Activated CD4-positive, CD25-positive, alpha-beta regulatory T cell treated with anti-CD3 and anti-CD28 coated beads, Interleukin-2, amount 50 U/mL, for 24 hours (primary cell): ENCODE results near the gene TMEM123.

ENCODE experiments used
- ATAC-seq, 2 donors: fragments of 150-1000 bp; cut with Tn5 transposase; one replicate each; pipeline ENCODE4 v1.10.0; 2021; ENCODE audit warnings: mild to moderate bottlenecking in 1 of 2, moderate library complexity in 1 of 2

Gene TMEM123

DNA sequence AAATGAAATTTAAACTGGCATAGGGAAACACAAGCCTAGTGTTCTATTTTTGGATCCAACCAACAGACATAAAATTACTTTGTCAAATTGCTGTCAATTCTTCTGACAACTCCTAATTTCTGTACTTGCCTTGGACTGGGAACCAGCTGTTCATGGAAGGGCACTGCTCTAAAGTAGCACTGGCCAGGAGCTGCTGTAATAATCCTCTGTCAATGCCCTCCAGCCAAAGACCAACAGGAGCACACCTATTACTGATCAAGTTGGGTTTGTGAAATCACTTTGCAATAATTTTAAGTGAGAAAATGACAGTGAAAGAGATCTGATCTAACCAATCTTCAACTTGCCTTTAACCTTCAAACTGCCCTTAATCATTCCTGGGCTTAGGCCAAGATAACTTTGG lies 18.9 kb upstream of the TMEM123 start:
- no peak for ATAC-seq

DNA sequence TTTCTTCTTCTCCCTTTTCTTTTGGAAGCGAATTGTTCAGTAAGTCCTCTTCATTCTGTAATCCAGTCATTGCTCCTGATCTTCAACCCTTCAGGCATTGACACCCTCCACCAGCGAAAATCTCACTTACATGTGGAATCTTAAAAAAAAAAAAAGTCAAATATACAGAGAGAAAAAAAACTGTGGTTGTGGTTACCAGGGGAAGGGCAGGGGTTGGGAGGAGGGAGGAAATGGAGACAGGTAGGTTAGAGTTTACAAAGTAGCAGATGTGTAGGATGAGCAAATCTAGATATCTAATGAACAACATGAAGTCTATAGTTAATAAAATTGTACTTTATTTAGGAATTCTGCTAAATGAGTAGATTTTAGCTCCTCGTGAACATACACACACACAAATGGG lies 17.7 kb upstream of the TMEM123 start:
- no peak for ATAC-seq

DNA sequence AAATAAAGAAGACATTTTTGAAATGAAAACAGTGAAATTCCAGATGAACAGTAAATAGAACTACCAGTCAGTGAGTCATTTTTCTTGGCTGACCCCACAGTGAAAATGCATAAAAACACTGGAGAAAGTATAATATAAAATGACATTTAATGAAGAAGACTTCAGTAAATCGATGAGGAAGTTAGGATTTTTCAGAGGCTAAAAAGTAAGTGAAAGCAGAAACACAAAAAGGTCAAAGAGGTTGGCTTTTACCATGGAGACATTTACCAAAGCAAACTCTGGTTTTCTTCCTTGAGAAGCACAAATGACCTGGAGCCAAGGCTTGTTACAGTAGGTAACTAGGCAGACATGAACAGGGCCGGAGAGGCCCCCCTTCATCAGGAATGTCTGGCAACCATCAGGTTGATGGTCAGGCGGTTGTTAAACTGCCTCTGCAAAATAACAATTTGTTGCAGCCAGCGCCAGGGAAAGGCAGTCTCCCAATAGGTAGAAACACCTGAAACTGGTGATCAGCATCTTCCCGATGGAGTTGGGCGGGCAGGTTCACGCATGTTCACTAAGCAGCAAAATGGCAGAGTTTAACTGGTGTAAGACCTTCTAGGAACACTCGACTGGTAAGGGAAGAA lies 16.7 kb upstream of the TMEM123 start:
- no peak for ATAC-seq

- ATAC-seq: no peak
These were observed 16.1 kb upstream of the TMEM123 start for GRCh38 chr11:102468616-102469195.

DNA sequence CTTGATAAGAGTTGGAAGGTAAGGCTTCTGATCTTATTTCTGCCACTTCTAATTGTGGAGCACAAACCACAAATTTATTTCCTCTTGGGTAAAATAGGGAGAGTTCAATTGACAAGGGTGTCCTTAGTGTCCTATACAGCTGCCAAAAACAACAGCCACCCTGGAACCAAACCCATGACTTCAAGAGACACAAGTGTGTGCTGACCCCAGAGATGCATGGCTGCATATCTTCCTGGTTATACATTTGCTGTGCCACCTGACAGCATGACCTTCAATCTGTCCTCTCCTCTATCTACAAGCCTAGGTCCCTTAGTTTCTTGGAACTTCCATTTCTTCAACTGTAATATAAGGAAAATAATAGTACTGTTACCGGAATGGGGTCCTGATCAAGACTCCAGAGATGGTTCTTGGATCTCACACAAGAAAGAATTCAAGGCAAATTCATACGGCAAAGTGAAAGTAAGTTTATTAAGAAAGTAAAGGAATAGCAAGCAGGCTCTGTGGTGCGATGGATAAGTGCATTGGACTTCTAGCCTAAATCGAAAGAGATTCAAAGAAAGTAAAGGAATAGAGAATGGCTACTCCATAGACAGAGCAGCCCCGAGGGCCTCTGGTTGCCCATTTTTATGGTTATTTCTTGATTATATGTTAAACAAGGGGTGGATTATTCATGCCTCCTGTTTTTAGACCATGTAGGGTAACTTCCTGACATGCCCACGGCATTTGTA lies 15.5 kb upstream of the TMEM123 start:
- ATAC-seq: no peak

DNA sequence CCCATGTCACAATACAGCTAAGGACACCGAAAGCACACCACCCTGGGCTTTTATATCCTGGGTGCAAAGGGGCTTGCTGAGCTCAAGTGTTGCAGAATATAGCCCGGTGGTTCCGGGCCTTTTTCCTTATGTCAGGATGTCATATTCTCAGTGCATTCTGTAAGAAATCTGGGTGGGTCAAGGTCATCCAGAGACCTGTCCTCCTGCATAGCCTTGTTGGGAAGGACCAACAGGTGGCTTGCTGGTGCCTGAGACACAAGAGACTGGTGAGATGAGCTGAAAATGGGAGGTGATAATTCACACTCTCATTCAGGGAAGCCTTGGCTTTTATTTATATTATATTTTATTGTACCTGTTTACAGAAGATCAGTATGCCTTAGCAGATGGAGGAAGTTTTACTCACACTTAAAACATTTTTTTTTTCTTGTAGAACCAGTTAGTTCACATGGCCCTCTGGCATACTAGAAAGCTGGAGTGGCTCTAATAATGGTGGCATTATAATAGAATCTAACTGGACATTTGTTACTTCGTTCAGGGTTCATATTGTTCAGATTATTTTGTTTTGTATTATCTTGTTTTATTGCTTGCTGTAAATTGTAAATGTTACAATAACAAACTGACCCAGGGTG lies 14.6 kb upstream of the TMEM123 start:
- no peak for ATAC-seq

DNA sequence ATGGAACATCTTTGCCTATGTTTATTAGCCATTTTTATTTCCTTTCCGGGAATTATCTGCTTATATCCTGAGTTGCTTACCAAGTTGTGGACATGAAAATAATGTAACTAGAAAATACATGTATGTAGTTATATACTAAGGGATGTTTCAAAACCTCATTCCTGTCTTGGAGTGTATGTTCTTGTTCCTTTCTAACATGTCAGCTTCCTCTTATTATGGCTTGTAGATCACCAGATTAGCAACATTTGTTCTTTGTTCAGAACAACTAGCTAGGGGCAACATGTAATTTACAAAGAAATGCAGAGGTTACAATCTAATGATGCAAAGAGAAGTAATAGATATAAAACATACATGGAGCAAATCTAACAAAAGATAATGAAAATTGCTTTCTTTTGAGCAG lies 13.1 kb upstream of the TMEM123 start:
- ATAC-seq: no peak

DNA sequence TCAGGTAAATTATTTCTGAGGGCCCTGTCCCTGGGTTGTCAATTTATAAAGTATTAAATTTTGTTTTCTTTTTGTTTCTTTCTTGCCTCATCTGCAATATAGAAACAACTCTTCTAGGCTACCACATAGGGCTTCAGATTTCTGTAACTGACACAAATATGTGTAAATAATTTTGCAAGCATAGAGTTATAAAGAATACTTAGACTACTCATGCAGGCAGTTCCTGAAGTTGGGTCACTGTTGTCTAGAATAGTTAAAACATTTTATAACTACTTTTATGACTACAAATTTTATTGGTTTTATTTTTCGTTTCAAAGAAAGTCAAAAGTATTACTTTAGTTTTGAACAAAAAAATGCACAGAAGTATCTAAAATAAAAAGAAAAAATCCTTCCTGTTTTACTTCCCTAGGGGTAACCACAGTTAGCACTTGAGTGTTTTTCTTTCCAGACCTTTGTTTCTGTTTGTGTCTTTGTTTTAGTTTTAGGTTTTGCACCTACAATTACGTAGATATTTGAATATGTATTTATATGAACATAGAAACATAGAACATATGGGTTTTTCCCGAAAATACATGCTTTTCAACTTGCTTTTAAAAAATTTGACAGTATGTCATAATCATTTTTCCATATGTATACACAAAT lies 12.4 kb upstream of the TMEM123 start:
- peak in 1 of 2 donors; percentile 48 for ATAC-seq

GRCh38 chr11:102464037-102464436 lies 11.5 kb upstream of the TMEM123 start:
- no peak for ATAC-seq

- ATAC-seq: no peak
These were observed 10.0 kb upstream of the TMEM123 start for GRCh38 chr11:102462610-102463009.

DNA sequence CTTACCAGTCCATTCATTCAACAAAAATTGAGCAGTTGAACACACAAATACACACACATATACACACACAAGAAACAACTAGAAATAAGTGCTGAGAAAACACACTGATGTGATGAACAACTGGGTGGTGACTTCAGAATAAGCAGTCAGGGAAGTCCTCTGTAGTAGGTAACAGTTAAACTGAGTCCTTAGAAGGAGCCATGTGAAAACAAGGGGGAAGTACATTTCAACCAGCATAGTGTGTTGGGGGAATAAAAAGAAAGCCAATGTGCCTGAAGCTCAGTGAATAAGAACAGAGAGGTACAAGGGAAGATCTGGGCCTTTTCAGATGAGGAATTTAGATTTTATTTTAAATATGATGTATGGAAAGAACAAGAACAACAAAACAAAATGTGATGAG lies 6.8 kb upstream of the TMEM123 start:
- ATAC-seq: no peak

DNA sequence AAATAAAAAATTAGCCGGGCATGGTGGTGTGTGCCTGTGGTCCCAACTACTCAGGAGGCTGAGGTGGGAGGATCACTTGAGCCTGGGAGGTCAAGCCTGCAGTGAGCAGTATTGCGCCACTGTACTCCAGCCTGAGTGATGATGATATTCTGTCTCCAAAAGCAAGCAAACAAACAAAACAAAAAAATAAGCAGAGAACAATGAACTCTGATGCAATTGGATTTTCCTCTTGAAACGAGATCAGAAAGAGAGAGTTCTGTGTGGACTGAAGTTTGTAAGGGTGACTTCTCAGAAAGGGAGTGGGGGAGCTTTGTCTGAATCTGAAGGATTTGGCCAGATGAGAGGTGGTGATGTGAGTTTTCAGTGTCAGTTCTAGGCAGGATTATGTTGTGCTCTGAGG lies 6.0 kb upstream of the TMEM123 start:
- ATAC-seq: no peak

- ATAC-seq: peak in 1 of 2 donors; percentile 16
These were observed 5.3 kb upstream of the TMEM123 start for GRCh38 chr11:102457865-102458264.

- peak in 1 of 2 donors; percentile 6 for ATAC-seq
These were observed 4.6 kb upstream of the TMEM123 start for GRCh38 chr11:102457056-102457677.

- ATAC-seq: no peak
These were observed 3.8 kb upstream of the TMEM123 start for GRCh38 chr11:102456381-102456780.

DNA sequence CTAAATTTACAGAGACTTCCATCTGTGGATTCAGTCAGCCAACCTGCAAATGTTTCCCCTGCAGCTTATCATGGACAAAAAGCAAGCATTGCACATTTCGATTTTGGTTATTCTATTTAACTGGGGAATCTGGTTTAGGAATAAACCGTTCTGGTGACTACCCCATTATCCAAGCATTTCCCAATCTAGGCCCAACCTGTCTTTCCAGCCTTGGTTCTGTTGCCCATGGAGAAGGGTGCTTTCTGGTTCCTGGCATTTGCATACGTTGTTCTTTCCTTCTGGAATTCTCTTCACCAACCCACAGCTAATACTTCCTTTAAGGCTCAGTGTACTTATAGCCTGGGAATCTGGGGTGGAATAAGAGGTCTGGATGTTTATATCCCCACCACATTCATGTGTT lies 1.4 kb upstream of the TMEM123 start:
- ATAC-seq: no peak

GRCh38 chr11:102453302-102453695 lies 734 bp upstream of the TMEM123 start:
- no peak for ATAC-seq

DNA sequence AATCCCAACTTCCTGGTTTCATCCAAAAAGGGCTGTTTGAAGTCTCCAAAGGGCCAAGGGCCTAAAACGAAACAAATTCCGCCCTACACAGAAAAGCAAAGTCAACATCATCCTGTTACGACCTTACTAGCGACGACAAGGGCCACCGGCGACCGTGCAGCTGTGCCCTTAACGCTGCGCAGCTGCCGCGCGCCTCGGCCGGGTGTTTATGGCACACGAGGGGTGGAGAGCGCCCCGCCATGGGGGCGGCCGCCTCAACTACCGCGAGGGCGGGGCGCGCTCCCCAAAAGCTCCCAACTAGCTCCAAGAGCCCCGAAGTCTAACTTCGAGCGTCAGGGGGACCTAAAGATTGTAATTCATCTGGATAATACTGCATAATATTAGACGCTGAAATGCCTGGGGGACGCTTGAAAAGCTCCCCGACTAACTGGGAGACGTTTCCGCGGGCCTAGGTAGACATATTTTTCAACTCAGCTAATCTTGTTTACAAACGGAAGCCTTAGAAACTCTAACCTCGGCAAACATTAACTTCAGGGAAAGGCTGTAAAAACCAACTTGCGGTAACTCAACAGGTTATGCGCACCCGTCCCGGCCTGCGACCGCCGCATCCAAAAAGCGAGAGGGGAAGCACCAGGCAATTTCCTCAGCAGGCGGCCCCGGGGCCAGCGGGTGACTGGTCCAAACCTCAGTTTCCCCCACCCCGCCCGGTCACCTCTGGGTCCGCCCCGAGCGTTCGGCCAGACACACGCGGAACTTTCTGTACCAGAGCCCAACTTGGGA lies 694 bp downstream of the TMEM123 start:
- ATAC-seq: peak; percentile 63 to 65

- ATAC-seq: no peak
These were observed 1.4 kb downstream of the TMEM123 start for GRCh38 chr11:102451041-102451680.

DNA sequence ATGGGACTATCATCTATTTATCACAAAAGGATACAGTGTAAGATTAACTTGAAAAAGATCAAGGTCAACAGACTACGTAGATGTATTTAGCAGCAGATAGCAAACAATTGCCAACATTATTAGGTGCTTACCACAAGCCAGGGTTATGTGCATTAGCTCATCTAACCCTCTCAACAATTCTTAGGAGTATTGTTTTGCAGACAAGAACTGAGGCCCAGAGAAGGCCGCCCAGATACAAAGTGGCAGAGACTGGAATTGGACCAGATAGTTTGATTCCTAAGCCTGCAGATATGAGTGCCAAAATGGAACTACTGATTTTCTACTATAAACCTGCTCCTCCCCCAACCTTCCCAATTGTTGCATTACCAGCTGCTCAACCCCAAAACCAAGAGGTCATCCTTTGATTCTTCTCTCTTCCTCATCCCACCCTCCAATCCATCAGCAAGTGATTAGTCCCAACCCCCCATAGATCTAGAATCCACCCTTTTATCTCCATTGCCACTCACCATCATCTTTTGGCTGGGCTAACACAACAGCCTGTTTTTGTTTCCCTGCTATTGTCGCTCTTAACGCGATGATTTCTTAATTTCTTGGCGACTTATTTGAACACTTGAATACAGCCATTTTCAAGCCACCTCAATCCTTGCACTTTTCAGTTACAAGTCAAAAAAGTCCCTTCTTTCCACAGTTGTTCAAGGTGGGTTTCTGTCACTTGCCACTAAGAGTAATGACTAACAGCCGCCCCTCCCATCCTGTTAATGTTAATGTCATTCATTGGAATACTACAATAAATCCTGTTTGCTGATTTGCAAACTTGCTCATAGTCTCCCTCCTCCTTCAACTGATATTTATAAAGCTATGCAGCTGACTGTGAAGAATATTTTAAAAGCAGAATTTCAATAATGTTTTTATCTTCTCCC lies 2.7 kb downstream of the TMEM123 start:
- no peak for ATAC-seq
